ENCODE data around the gene AFG1L. TPM values are rescaled to one million over a fixed set of nuclear protein-coding genes. Genes with fewer than 3 reads are reported as not detected.

Gene AFG1L
- total RNA-seq, 4 donors from 2014 or later = 2.1 to 6.2 (median 2.8) TPM

DNA sequence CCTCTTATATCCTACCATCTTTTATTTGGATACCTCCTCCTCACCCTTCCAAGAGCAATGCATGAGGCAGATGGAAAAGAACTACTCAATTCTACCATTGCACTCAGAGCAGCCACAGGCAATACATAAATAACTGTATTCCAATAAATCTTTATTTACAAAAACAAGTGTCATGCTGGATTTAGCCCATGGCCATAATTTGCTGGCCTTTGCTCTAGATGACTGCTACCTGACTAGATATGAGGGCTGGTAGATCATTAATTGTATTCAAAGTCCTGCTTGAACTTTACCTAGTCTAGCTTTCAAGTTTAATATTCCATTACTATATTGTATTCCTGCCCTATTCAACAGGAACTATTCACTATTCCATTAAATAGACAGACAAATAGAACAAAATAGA is 37.1 kb downstream of the AFG1L start:
- H3K4me3 ChIP-seq (ENCODE audit: low read depth, poor library complexity, severe bottlenecking) = no peak overlapping the region
- intact Hi-C loops (cut with DNase I; ENCODE audit: low total_unique reads) = no loop called here
- TF ChIP-seq, protein P1, sequence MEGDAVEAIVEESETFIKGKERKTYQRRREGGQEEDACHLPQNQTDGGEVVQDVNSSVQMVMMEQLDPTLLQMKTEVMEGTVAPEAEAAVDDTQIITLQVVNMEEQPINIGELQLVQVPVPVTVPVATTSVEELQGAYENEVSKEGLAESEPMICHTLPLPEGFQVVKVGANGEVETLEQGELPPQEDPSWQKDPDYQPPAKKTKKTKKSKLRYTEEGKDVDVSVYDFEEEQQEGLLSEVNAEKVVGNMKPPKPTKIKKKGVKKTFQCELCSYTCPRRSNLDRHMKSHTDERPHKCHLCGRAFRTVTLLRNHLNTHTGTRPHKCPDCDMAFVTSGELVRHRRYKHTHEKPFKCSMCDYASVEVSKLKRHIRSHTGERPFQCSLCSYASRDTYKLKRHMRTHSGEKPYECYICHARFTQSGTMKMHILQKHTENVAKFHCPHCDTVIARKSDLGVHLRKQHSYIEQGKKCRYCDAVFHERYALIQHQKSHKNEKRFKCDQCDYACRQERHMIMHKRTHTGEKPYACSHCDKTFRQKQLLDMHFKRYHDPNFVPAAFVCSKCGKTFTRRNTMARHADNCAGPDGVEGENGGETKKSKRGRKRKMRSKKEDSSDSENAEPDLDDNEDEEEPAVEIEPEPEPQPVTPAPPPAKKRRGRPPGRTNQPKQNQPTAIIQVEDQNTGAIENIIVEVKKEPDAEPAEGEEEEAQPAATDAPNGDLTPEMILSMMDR (IDR thresholded peaks at IDR 0.05) = no peak
- TF ChIP-seq POLR2A (IDR thresholded peaks at IDR 0.05) = no peak
- no peak for DNase-seq (ENCODE audit: low spot score in 2 of 2)

DNA sequence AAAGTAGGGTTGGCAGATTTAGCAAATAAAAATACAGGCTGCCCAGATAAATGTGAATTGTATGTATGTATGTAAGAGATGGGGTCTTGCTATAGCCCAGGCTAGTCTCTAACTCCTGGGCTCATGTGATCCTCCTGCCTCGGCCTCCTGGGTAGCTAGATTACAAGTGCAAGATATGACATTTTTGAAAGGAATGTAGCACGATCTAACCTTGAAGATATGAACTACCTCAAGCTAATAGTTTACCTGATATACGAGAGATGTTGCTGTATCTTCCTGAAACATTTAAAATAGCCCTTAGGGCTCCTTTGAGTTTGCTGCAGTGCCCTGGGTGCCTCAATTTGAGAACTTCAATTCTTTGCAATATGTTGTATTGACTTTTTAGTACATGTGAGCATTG is 42.1 kb downstream of the AFG1L start:
- intact Hi-C loops (cut with DNase I; ENCODE audit: low total_unique reads) = no loop called here
- H3K4me3 ChIP-seq (ENCODE audit: low read depth, poor library complexity, severe bottlenecking) = no peak overlapping the region
- WGBS, 2 donors = 86 to 89% methylated on average over 3 of the region's 3 CpGs
- no peak for TF ChIP-seq POLR2A (IDR thresholded peaks at IDR 0.05)
- TF ChIP-seq, protein P1 (IDR thresholded peaks at IDR 0.05) = no peak
- no peak for DNase-seq (ENCODE audit: low spot score in 2 of 2)

DNA sequence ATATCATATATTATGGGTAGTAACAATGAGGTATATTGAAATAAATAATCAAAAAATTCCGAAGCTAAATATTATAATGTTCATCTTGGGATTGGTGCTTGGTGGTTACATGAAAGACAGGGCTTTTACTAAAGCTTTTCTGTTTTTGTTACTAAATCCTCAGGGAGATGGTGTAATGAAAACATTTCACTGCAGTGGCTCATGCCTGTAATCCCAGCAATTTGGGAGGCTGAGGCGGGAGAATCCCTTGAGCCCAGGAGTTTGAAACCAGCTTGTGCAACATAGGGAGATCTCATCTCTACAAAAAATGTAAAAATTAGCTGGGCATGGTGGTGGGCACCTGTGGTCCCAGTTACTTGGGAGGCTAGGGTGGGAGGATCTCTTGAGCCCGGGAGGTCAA is 42.9 kb downstream of the AFG1L start:
- no peak overlapping the region for H3K4me3 ChIP-seq (ENCODE audit: low read depth, poor library complexity, severe bottlenecking)
- 72 to 90% methylated on average over 3 of the region's 3 CpGs for WGBS, 2 donors
- DNase-seq (ENCODE audit: low spot score in 2 of 2) = no peak

DNA sequence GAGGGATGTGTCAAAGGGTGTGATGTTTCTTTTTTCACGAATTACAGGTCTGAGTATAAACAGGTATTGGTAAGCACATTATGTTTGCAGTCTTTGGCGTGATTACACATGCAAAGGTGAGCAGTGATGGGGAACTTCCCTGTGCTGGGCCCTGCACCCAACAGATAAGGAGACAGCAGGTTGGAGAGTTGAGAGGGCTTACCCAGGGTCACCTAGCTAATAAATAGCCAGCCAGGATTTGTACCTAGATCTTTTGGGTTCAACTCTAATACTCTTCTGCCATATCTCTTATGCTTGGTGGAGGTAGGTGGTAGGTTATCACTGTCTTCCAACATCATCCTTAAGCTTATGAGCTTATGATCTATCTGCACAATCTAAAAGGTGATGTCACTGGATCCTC is 46.5 kb downstream of the AFG1L start:
- no peak for TF ChIP-seq POLR2A (IDR thresholded peaks at IDR 0.05)
- TF ChIP-seq, protein P1 (IDR thresholded peaks at IDR 0.05) = no peak
- H3K4me3 ChIP-seq (ENCODE audit: low read depth, poor library complexity, severe bottlenecking) = no peak overlapping the region
- DNase-seq (ENCODE audit: low spot score in 2 of 2) = no peak
- 78 to 81% methylated on average over 2 of the region's 2 CpGs for WGBS, 2 donors
- intact Hi-C loops (cut with DNase I; ENCODE audit: low total_unique reads) = no loop called here

More for the DNA sequence above, 42.9 kb downstream of the AFG1L start:
- intact Hi-C loops (cut with DNase I; ENCODE audit: low total_unique reads) = no loop called here
- no peak for TF ChIP-seq POLR2A (IDR thresholded peaks at IDR 0.05)
- TF ChIP-seq, protein P1 (IDR thresholded peaks at IDR 0.05) = no peak

DNA sequence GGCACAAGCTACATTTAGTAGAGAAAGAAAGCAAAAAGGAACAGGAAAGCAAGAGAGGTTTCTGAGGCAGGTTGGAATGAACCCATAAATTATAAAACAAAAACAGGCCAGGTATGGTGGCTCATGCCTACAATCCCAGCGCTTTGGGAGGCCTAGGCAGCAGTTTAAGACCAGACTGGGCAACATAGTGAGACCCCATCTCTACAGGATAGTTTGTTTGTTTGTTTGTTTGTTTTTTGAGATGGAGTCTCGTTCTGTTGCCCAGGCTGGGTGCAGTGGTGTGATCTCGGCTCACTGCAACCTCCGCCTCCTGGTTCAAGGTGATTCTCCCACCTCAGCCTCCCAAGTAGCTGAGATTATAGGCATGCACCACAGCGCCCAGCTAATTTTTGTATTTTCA is 49.0 kb downstream of the AFG1L start:
- no peak for DNase-seq (ENCODE audit: low spot score in 2 of 2)
- TF ChIP-seq POLR2A (IDR thresholded peaks at IDR 0.05) = no peak
- TF ChIP-seq, protein P1 (IDR thresholded peaks at IDR 0.05) = no peak
- intact Hi-C loops (cut with DNase I; ENCODE audit: low total_unique reads) = no loop called here
- H3K4me3 ChIP-seq (ENCODE audit: low read depth, poor library complexity, severe bottlenecking) = no peak overlapping the region
- 95 to 98% methylated on average over 5 of the region's 5 CpGs for WGBS, 2 donors

DNA sequence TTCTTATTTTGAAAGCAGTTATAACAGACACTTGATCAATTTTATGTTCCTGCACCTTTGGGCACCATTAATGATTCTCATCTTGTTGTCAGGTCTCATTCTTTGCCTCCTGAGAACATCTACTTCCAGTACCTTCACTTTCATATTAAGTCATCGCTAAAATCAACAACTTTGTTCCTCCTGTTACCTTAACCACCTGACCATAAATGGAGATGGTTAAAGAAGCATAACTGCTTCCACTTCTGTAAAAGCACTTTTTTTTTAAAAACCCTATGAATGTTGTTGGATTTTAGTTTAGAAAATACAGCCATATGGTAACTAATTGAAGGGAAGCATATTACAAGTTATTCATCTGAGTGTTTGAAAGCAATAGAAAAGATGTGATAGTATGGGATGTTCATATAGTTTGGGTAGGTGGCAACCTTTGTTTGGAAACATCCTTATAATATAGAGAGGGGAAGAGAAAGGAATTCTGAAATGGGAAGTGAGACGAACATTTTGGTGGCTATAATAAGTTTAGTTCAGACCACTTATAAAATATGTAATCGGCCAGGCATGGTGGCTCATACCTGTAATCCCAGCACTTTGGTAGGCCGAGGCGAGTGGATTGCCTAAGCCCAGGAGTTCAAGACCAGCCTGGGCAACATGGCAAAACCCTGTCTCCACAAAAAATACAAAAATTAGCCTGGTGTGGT is 53.9 kb downstream of the AFG1L start:
- no peak for DNase-seq (ENCODE audit: low spot score in 2 of 2)
- H3K4me3 ChIP-seq (ENCODE audit: low read depth, poor library complexity, severe bottlenecking) = no peak overlapping the region
- intact Hi-C loops (cut with DNase I; ENCODE audit: low total_unique reads) = no loop called here
- TF ChIP-seq POLR2A (IDR thresholded peaks at IDR 0.05) = no peak
- TF ChIP-seq, protein P1 (IDR thresholded peaks at IDR 0.05) = no peak
- 87 to 96% methylated on average over 5 of the region's 5 CpGs for WGBS, 2 donors
